HG02642 (cell line): ENCODE results near the gene CARM1.
"Not testable (repeated sequence)": the region's sequence is repeated elsewhere in the genome, so short reads cannot be mapped to it uniquely, and the experiment has no call there.

Experiments
- ATAC-seq: cut with Tn5 transposase; IDR thresholded peaks from one replicate; pipeline ENCODE4 v1.9.1; 2021; ENCODE audit warnings: mild to moderate bottlenecking; ENCODE audit not compliant: unreplicated experiment, poor library complexity

CARM1 gene

GRCh38 chr19:10870955-10871603 is at the start of gene CARM1:
Gene CARM1 (plus strand): TSS chr19:10871553. CDS start chr19:10871703, 150 bp downstream.
- peak; percentile 80 for ATAC-seq

DNA sequence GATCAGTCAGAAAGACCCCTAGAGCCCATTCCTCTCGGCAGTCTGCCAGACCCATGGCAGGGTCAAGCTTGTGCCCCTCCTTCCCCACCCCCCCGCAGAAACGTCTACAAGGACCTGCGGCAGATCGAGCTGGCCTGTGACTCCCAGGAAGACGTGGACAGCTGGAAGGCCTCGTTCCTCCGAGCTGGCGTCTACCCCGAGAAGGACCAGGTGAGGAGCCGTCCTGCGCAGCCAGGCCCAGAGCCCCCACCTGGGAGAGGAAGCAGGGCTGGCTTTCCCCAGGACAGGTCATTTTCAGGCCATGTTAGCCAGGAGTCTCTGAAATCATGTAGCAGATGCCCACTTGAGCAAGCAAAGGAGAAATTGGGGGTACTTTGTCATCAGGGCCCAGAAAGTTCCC is 47.7 kb upstream of the CARM1 start:
- ATAC-seq: no peak

- ATAC-seq: no peak
Measured at GRCh38 chr19:10826231-10826630, 45.1 kb upstream of the CARM1 start.

DNA sequence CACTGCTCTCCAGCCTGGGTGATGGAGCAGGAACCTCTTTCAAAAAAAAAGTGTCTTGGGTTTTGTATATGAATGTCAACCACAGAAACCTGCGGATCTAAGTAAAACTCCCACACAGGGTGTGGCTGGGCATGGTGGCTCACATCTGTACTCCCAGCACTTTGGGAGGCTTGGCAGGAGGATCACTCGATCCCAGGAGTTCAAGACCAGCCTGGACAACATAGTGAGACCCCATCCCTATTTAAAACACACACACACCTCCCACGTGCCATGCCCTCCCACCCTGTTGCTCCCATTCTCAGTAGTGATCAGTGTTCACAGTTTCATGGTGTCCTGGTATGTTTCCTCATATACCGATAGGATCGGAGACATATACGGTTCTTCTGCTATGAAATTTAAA is 44.5 kb upstream of the CARM1 start:
- ATAC-seq: no peak

DNA sequence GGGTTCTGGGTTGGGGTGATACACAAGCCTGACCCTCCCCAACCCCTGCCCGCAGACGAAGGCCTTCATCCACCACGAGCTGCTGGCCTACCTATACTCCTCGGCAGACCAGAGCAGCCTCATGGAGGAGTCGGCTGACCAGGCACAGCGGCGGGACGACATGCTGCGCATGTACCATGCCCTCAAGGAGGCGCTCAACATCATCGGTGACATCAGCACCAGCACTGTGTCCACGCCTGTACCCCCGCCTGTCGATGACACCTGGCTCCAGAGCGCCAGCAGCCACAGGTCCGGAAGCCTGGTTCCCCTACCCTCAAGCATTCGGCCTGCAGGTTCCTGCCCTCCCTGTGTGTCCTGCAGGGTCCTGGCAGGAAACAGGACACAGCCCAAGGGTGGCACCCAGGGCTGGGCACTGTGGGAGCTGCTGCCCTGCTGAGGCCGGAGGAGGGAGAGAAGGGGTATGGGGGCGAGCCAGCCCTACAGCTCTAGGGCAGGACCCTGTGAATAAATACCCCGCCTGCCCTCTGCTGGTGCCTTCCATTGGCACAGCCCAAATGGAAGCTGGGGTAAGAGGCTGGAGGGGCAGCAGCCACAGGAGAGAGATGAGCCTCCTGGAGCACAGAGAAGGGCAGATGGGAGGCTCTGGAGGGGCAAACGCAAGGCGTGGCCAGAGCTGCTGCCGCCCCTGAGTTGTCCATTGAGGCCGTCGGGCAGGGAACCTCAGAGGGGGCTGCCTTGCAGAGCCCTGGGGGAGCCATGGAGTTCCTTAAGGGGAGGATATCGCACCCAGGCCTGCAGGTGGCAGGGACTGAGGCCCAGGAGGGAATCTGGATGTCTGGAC is 42.2 kb upstream of the CARM1 start:
- no peak for ATAC-seq

DNA sequence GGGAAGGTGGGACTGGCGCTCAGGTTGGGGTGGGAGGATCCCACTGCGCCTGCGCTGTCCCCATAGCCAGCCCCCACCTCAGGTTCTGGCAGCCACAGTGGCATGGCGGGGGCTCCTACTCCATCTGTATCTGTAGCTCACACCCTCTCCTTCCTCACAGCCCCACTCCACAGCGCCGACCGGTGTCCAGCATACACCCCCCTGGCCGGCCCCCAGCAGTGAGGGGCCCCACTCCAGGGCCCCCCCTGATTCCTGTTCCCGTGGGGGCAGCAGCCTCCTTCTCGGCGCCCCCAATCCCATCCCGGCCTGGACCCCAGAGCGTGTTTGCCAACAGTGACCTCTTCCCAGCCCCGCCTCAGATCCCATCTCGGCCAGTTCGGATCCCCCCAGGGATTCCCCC is 41.4 kb upstream of the CARM1 start:
- no peak for ATAC-seq

GRCh38 chr19:10830370-10830769 is 41.0 kb upstream of the CARM1 start:
- ATAC-seq: no peak

- ATAC-seq: no peak
Measured at GRCh38 chr19:10830931-10831779, 40.2 kb upstream of the CARM1 start.

DNA sequence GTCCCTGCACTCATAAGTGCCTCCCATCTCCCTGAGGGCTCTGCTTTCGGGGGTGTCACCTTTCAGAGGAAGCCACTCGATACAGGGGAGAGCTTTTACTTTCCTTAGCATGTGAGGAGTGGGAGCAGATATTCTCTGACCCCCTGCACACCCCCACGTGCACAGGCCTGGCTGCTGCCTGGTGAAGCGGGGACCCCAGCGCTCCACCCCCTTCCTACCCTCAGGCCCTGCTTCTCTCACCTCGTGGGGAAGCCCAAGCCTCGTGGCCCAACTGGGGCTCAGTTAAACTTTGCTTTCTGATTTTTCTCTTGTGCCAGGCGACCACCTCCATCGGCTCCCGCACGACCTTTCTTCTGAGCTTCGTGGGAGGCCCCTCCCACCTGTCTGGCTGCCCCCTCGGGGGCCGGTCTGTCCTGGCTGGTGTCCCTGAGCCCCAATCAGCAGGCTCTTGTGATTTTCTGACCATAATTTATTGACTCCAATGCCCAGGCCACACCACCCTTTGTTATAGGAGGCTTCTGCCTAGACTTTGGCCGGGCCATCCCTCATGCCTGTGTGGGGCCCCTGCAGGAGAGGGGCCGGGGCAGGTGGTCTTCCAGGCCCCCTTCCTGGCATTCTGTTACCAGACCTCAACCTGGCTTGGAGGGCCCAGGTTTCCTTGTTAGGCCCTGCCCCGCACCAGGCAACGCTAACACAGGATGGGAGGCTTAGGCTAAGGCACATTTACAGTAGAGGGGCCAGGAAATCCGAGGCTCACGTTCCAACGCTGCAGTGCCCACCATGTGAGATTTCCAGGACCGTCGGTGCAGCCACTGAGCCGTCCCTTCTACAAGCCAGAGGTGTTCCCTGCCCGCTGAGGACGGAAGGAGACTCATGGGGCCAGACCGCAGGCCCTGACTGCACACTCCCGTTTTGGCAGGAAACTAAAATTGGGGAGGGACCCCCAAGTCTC is 39.1 kb upstream of the CARM1 start:
- ATAC-seq: no peak

- ATAC-seq: no peak
Measured at GRCh38 chr19:10832939-10833296, 38.4 kb upstream of the CARM1 start.

GRCh38 chr19:10835089-10835753 is 36.1 kb upstream of the CARM1 start:
- no peak for ATAC-seq

DNA sequence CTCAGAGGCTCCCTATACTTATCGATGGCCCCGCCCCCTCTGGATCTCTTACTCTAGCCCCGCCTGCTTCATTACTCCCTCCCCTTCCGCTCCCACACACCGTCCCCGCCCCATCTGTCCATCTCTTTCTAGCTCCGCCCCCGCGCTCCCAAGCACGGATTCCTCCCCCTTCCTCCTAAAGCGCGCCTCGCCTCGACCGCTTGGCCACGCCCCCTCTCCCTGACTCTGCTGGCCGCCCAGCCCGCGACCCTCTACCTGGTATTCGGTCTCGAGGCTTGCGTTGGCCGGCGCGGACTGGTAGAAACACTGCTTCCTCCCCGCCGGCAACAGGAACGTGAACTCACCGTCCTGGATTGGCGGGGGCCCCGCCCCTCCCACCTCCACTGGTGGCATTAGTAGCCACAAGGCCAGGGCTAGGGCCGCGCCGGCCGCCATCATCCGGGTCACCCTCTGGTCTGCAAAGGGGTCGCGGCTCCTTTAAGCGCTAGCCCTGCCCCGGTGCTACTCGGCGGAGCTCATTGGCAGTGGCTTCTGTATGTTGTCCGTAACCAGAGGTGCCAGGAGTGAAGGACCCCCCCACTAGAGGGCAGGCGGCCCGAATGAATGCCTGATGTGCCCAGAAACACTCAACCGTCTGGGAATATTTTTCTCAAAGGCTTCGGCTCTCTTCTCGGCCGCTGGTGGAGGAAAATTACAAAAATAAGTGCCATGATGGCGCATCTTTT is 35.4 kb upstream of the CARM1 start, which contains the start of gene TMED1:
TSS of gene TMED1 (minus strand) at position 459 of the 725 bp plus-strand sequence. CDS start at position 438, 21 bp downstream.
- ATAC-seq: peak; percentile 79

GRCh38 chr19:10836479-10837330 is 34.6 kb upstream of the CARM1 start:
- peak; percentile 20 for ATAC-seq

DNA sequence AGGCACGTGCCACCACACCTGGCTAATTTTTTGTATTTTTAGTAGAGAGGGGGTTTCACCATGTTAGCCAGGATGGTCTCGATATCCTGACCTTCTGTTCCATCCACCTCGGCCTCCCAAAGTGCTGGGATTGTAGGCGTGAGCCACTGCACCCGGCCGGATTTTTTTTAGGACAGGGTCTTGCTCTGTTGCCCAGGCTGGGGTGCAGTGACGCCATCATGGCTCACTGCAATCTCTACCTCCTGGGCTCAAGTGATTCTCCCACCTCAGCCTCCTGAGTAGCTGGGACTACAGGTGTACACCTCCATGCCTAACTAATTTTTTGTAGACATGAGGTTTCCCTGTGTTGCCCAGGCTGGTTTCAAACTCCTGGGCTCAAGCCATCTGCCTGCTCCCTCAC is 33.7 kb upstream of the CARM1 start:
- ATAC-seq: not testable (repeated sequence)

- ATAC-seq: no peak
Measured at GRCh38 chr19:10838377-10838776, 33.0 kb upstream of the CARM1 start.

GRCh38 chr19:10839114-10840050 is 32.0 kb upstream of the CARM1 start:
- no peak for ATAC-seq

- ATAC-seq: no peak
Measured at GRCh38 chr19:10842788-10843187, 28.6 kb upstream of the CARM1 start.
